AG04449 (cell line): Measurements from ENCODE around the gene SLC44A5.
"Not testable (repeated sequence)": the region's sequence is repeated elsewhere in the genome, so short reads cannot be mapped to it uniquely, and the experiment has no call there.

ENCODE experiments used
- CTCF ChIA-PET: fragments of 350-600 bp; formaldehyde crosslinking; extraction: SDS; loops from one replicate; lab custom pipeline; 2021; ENCODE audit warnings: antibody characterized with exemption; lab: Yijun Ruan, JAX
- POLR2A ChIA-PET: fragments of 400-600, 350-600 bp; formaldehyde crosslinking; extraction: SDS; loops from one replicate; lab custom pipeline; 2020; ENCODE audit warnings: antibody characterized with exemption, inconsistent platforms; lab: Yijun Ruan, JAX
- DNase-seq: peaks from one replicate; pipeline ENCODE4 v3.0.0-alpha.2; 2010; ENCODE audit warnings: low read depth, low spot score
- H3K4me3 ChIP-seq: 2 replicates; pipeline ENCODE4 v1.5.1; 2011; ENCODE audit warnings: low read depth, mild to moderate bottlenecking, control low read depth, low read length
- TF ChIP-seq, protein P1 (sequence below): IDR thresholded peaks from one replicate; pipeline ENCODE4 v1.5.1; 2011; ENCODE audit warnings: mild to moderate bottlenecking, moderate library complexity, low read length, control low read depth, inconsistent platforms; ENCODE audit not compliant: insufficient read depth; ENCODE audit errors: missing control alignments

Gene SLC44A5

DNA sequence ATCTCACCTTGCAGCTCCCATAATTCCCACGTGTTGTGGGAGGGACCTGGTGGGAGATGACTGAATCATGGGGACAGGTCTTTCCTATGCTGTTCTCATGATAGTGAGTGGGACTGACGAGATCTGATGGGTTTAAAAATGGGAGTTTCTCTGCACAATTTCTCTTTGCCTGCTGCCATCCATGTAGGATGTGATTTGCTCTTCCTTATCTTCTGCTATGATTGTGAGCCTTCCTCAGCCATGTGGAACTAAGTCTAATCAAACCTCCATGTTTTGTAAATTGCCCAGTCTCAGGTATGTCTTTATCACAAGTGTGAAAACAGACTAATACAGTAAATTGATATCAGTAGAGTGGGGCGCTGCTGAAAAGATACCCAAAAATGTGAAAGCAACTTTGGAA, 195.7 kb downstream of the SLC44A5 start:
- H3K4me3 ChIP-seq, result no peak overlapping the region
- CTCF ChIA-PET, result no interaction called here
- DNase-seq, result no peak
- TF ChIP-seq, protein P1, sequence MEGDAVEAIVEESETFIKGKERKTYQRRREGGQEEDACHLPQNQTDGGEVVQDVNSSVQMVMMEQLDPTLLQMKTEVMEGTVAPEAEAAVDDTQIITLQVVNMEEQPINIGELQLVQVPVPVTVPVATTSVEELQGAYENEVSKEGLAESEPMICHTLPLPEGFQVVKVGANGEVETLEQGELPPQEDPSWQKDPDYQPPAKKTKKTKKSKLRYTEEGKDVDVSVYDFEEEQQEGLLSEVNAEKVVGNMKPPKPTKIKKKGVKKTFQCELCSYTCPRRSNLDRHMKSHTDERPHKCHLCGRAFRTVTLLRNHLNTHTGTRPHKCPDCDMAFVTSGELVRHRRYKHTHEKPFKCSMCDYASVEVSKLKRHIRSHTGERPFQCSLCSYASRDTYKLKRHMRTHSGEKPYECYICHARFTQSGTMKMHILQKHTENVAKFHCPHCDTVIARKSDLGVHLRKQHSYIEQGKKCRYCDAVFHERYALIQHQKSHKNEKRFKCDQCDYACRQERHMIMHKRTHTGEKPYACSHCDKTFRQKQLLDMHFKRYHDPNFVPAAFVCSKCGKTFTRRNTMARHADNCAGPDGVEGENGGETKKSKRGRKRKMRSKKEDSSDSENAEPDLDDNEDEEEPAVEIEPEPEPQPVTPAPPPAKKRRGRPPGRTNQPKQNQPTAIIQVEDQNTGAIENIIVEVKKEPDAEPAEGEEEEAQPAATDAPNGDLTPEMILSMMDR, result no peak
- POLR2A ChIA-PET, result no interaction called here

DNA sequence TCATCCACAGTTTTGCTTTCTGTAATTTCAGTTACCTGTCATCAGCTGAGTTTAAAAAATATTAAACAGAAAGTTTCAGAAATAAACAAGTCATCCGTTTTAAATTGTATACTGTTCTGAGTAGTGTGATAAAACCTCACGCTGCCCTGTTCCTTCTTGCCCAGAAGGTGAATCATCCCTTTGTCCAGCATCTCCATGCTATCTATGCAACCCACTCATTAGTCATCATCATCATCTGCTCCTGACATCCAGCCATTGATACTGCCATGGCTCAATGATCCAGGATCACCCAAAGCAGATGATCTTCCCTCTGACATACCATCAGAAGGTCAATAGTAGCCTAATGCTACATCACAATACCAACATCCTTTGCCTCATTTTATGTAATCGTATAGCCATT, 198.3 kb downstream of the SLC44A5 start:
- no peak overlapping the region for H3K4me3 ChIP-seq
- TF ChIP-seq, protein P1, result no peak
- ChIA-PET POLR2A (no interaction called here), CTCF (no interaction called here)
- no peak for DNase-seq

DNA sequence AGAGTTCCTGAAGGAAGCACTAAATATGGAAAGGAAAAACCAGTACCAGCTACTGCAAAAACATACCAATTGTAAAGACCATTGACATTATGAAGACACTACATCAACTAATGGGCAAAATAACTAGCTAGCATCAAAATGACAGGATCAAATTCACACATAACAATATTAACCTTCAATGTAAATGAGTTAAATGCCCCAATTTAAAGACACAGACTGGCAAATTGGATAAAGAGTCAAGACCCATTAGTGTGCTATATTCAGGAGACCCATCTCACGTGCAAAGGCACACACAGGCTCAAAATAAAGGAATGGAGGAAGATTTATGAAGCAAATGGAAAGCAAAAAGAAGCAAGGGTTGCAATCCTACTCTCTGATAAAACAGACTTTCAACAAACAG, 206.2 kb downstream of the SLC44A5 start:
- CTCF ChIA-PET, POLR2A ChIA-PET, DNase-seq, H3K4me3 ChIP-seq: not testable (repeated sequence)

DNA sequence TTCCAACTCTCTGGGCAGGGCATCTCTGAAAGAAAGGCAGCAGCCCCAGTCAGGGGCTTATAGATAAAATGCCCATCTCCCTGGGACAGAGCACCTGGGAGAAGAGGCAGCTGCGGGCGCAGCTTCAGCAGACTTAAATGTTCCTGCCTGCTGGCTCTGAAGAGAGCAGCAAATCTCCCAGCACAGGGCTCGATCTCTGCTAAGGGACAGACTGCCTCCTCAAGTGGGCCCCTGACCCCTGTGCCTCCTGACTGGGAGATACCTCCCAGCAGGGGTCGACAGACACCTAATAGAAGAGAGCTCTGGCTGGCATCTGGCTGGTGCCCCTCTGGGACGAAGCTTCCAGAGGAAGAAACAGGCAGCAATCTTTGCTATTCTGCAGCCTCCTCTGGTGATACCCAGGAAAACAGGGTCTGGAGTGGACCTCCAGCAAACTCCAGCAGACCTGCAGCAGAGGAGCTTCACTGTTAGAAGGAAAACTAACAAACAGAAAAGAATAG, 207.7 kb downstream of the SLC44A5 start:
- DNase-seq, POLR2A ChIA-PET, CTCF ChIA-PET, H3K4me3 ChIP-seq: not testable (repeated sequence)

DNA sequence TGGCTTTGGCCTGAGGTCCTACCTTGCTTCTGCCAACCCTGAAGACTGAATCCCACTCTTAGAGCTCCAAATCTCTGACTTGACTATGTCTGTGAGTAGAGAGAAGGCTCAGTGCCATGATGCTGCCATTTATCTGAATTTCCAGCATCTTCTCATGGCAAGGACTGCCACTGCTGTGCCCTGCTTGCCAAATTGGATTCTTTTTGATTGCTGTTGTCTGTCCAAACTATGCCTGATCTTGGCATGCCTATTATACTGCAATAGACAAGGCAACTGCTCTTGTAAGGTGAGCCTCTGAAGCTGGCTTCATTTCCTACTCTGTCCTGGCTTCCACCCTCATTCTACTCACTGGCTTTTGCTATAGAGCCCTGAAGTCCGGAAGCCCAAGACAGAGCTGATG, 210.2 kb downstream of the SLC44A5 start:
- ChIA-PET POLR2A (no interaction called here), CTCF (no interaction called here)
- DNase-seq, result no peak
- TF ChIP-seq, protein P1, result no peak
- no peak overlapping the region for H3K4me3 ChIP-seq

DNA sequence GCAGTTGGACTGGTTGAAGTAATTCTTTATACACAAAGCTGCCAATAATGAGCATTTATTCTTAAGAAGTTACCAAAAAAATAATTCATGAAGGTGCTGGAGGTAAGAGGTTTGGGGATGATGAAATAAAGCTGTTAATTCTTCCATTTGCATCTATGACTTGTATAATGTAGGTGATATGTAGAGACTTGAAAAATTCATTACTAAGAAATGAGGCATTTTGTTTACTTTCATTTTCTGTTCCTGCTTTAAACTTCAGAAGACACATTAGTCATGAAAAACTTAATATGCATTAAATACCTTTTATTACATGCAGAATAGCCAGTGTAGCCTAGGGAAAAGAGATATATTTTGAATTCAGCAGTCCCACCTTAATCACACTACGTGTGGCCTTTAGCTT, 214.2 kb downstream of the SLC44A5 start:
- CTCF ChIA-PET, result no interaction called here
- POLR2A ChIA-PET, result no interaction called here
- H3K4me3 ChIP-seq, result no peak overlapping the region
- TF ChIP-seq, protein P1, result no peak
- DNase-seq, result no peak

DNA sequence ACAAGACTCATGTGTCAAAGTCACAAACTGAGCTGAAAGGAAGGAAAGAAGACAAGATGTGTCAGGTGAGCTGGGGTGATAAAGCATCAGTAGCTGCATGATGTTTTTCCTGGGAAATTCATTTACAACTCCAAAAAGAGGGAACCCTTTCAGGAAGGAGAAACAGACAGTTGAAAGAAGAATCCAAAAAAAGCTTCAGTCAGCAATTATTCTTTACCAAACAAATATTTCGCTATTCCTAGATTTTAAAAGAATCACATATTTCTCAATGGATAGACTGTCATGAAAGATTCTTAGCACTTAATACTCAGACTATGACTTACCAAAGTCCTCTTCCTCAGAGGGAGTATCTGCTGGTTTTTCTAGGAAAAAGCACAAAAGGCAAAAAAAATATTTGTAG, 214.7 kb downstream of the SLC44A5 start:
- TF ChIP-seq, protein P1, result no peak
- no peak overlapping the region for H3K4me3 ChIP-seq
- DNase-seq, result no peak
- ChIA-PET POLR2A (no interaction called here), CTCF (no interaction called here)
